ENCODE data around the gene STIP1.
A peak's percentile ranks its signal among the peaks of the same experiment; 100 is the strongest.

STIP1 gene

DNA sequence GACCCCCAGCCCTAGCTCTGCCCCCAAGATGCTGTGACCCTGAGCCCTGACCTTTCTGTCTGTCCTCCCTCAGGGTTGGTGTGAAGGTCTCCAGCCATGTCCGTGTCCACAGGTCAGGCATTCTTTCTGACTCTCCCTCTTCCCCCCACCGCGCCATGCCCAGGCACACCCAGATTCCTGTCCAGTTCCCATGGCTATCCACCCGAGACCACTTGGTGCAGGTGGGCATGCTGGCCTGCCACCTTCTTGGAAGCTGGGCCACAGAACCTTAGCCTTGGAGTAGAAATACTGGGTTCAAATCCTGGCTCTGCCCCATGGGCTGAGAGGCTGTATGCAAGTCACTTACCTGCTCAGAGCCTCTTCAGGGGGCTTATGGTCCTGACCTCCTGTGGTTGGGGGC, 63.1 kb downstream of the STIP1 start:
- no peak overlapping the region for H3K4me3 ChIP-seq
- DNase-seq (ENCODE audit: low read depth, low spot score), result no peak
- no peak for TF ChIP-seq POLR2AphosphoS5 (IDR thresholded peaks at IDR 0.05; ENCODE audit: borderline replicate concordance, low read depth, low read length)
- TF ChIP-seq EZH2 (IDR thresholded peaks at IDR 0.05), result no peak
- TF ChIP-seq FOXP2 (optimal IDR thresholded peaks at IDR 0.05; ENCODE audit: control extremely low read depth, extremely low read length, insufficient read depth), result no peak
- no peak overlapping the region for H3K9ac ChIP-seq (ENCODE audit: insufficient read length)
- no peak overlapping the region for H3K27ac ChIP-seq
- peaks cover 3% of the 10 kb centered on the region; the same call in 1 of the 2 replicates for H3K36me3 ChIP-seq (ENCODE audit: insufficient read depth, low read length)
- no peaks in the 10 kb centered on the region for H3K9me3 ChIP-seq (ENCODE audit: low read depth, low read length)

DNA sequence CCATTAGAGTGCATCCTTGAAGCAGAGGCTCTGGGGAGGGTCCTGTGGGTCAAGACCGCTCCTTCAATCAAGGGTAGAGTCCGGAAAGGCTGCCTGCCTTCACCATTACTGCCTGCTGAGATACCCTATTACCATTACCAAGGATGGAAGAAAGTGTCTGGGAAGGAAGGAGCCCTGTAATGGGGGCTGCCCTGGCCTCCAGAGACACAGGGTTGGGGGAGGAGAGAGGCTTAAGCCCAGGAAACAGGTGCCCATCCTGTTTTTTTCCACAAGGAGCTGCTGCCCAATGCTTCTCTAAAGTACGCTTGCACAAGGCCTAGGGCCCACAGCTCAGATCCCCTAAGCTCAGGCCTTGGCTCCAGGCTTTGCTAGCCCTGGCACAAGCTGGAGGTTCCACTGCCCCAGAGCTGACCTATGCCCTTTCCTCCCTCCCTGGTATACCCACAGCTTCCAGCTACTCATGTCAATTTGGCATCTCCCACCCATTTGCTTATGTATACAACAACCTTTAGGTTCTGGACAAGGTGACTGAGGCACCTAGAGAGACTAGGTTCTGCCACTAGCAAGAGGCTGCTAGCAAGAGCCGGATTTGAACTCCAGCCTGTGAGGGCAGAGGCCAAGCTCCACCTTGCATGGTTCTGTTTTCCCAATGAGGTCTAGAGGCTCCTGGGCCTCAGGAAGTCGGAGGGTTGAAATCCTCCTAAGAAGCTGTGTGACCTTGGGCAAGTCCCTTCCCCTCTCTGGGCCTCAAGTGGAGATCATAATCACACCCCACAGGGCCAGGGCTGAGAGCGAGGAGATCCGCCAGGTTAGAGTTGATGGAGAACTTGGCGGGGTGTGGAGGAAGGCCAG, 63.8 kb downstream of the STIP1 start:
- no peak for DNase-seq (ENCODE audit: low read depth, low spot score)
- Histone ChIP-seq H3K36me3 (ENCODE audit: insufficient read depth, low read length) (no peaks in the 10 kb centered on the region; the same call in 1 of the 2 replicates), H3K9ac (ENCODE audit: insufficient read length) (no peak overlapping the region), H3K4me3 (no peak overlapping the region), H3K9me3 (ENCODE audit: low read depth, low read length) (no peaks in the 10 kb centered on the region), H3K27ac (no peak overlapping the region)
- no peak for TF ChIP-seq EZH2 (IDR thresholded peaks at IDR 0.05)
- TF ChIP-seq FOXP2 (optimal IDR thresholded peaks at IDR 0.05; ENCODE audit: control extremely low read depth, extremely low read length, insufficient read depth), result no peak
- no peak for TF ChIP-seq POLR2AphosphoS5 (IDR thresholded peaks at IDR 0.05; ENCODE audit: borderline replicate concordance, low read depth, low read length)

DNA sequence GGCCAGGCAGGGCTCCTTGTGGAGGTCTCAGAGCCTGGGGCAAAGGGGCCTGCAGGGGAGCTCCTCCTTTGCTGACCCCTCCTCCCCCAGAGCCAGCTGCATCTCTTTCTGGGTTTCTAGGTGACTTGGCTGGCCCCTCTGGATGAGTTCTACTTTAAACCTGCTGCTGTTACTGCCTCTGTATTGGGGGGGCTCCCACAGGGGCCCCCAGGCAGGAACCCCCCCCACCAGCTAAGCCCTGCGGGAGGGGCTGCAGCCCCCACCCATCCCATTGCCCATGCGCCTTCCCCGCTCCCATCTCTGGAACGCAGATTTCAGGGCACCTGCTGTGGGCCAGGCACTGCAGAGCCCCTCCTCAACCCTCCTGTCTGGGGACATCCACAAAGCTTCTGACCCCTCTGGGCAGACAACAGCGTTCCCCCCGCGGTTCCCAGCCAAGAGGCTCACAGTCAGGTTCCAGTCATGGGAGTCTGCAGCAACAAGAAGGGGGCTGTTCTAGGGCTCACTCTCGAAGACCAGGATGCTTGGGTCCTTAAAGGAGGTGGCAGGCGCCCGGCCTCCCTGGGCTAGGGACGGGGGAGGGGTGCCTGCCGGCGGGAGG, 64.5 kb downstream of the STIP1 start:
- Histone ChIP-seq H3K36me3 (ENCODE audit: insufficient read depth, low read length) (peaks cover 4% of the 10 kb centered on the region; the same call in 1 of the 2 replicates), H3K27ac (no peak overlapping the region), H3K4me3 (peak overlapping the region; percentile 94), H3K9ac (ENCODE audit: insufficient read length) (peak overlapping the region; percentile 74), H3K9me3 (ENCODE audit: low read depth, low read length) (no peaks in the 10 kb centered on the region)
- no peak for DNase-seq (ENCODE audit: low read depth, low spot score)
- TF ChIP-seq EZH2 (IDR thresholded peaks at IDR 0.05) (no peak), POLR2AphosphoS5 (IDR thresholded peaks at IDR 0.05; ENCODE audit: borderline replicate concordance, low read depth, low read length) (no peak), FOXP2 (optimal IDR thresholded peaks at IDR 0.05; ENCODE audit: control extremely low read depth, extremely low read length, insufficient read depth) (no peak)

DNA sequence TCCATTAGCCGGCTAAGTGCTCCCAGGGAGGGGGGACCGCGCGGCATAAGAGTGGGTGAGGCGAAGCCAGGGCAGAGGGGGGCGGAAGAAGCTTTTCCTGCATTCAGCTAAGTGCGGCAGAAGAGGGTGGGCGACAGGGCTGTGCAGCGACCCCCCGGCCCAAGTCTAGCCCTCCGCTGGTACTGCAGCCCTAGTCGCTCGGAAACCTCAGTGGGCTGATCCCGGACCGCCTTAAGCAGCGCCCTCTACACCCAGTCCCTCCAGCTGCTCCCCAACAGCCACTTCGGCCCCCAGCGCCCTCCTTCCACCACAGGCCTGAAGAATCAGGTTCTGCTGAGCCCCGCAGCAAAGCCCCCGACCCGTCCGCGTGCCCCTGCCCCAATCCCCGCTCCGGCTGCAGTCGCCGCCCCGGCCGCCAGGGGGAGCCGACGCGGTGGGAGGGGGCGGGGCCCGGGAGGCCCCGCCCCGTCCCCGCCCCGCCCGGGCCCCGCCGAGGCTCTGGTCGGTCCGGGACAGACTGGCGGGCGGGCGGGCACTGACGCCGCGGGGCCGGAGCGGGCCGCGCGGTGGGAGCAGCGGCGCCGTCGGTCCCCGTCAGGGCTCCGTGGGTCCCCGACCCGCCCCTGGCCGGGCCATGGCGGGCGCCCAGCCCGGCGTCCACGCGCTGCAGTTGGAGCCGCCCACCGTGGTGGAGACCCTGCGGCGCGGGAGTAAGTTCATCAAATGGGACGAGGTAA, 65.2 kb downstream of the STIP1 start, which contains the start of gene PLCB3:
Gene PLCB3 (plus strand): TSS at position 515 of the 737 bp plus-strand sequence. CDS start 120 bp downstream, at position 635.
- H3K9ac ChIP-seq (ENCODE audit: insufficient read length), result peak within 1 kb of the TSS; percentile 83
- H3K36me3 ChIP-seq (ENCODE audit: insufficient read depth, low read length), result peaks cover 10% of the 10 kb centered on the region; the same call in 1 of the 2 replicates
- DNase-seq (ENCODE audit: low read depth, low spot score), result no peak
- no peak within 1 kb of the TSS for H3K27ac ChIP-seq
- H3K4me3 ChIP-seq, result peak within 1 kb of the TSS; percentile 94
- no peaks in the 10 kb centered on the region for H3K9me3 ChIP-seq (ENCODE audit: low read depth, low read length)
- TF ChIP-seq FOXP2 (optimal IDR thresholded peaks at IDR 0.05; ENCODE audit: control extremely low read depth, extremely low read length, insufficient read depth) (no peak), EZH2 (IDR thresholded peaks at IDR 0.05) (no peak), POLR2AphosphoS5 (IDR thresholded peaks at IDR 0.05; ENCODE audit: borderline replicate concordance, low read depth, low read length) (peak; percentile 64; the same call in 1 of the 2 replicates)

DNA sequence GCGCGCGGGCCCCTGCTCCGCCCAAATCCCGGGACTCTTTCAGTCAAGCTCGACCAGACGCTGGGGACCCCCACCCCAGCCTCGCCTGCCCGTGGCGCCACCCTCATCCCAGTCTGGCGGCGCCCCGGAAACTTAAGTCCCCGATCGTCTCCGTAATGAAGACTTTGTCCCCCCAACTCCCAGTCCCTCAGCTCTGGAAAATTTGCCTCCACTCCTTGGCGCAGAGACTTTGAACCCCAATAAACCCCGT, 65.7 kb downstream of the STIP1 start:
- H3K27ac ChIP-seq, result no peak overlapping the region
- TF ChIP-seq POLR2AphosphoS5 (IDR thresholded peaks at IDR 0.05; ENCODE audit: borderline replicate concordance, low read depth, low read length), result no peak
- no peak for TF ChIP-seq FOXP2 (optimal IDR thresholded peaks at IDR 0.05; ENCODE audit: control extremely low read depth, extremely low read length, insufficient read depth)
- TF ChIP-seq EZH2 (IDR thresholded peaks at IDR 0.05), result no peak
- peaks cover 15% of the 10 kb centered on the region; the same call in 1 of the 2 replicates for H3K36me3 ChIP-seq (ENCODE audit: insufficient read depth, low read length)
- peak overlapping the region; percentile 94 for H3K4me3 ChIP-seq
- no peak for DNase-seq (ENCODE audit: low read depth, low spot score)
- H3K9me3 ChIP-seq (ENCODE audit: low read depth, low read length), result no peaks in the 10 kb centered on the region
- peak overlapping the region; percentile 83 for H3K9ac ChIP-seq (ENCODE audit: insufficient read length)

DNA sequence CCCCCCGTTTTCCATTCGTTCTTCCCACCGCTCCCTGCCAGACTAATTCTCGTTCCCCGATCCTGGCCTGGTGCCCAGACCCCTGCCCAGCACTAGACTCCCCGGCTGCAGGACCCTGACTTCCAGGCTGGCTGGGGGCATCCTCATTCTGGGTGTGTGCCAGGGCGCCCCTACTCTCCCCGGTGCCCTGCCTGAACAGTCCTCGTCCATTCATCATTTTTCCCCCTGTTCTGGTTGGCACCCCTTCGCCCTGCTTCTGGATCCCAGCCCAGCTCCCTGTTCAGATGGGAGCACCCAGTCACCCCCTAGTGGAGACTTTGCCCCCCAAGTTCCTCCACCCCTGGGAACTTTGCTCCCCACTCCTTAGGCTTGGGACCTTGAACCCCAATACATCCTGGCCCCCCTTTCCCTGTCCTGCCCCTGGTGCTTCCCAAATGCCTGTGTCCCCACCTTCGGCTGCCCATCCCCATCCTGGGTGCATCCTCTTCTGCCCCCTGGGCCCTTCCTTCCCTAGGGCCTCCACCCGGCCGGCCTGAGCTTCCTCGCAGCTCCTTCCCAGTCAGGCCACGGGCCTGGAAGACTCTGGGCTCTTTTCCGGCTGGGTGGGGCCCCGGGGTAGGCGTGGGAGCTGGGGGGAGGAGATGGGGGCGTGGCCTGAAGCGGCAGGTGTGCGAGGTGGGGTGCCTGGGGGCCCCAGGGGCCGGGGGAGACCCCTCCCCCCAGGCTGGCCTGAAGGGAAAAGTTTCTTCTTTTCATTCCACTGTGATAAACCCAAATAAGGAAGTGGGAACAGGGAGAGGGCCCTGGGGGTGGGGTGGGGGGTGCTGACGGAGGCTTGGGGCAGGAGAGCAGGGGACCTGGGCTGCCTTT, 66.3 kb downstream of the STIP1 start:
- Histone ChIP-seq H3K27ac (0 out of 2 replicates have a peak overlapping the region, but pooled peaks have one; percentile 19), H3K4me3 (peak overlapping the region; percentile 94), H3K9me3 (ENCODE audit: low read depth, low read length) (no peaks in the 10 kb centered on the region), H3K9ac (ENCODE audit: insufficient read length) (peak overlapping the region; percentile 83), H3K36me3 (ENCODE audit: insufficient read depth, low read length) (peaks cover 15% of the 10 kb centered on the region; the same call in 1 of the 2 replicates)
- no peak for DNase-seq (ENCODE audit: low read depth, low spot score)
- TF ChIP-seq POLR2AphosphoS5 (IDR thresholded peaks at IDR 0.05; ENCODE audit: borderline replicate concordance, low read depth, low read length), result peak; percentile 59; the same call in 1 of the 2 replicates
- no peak for TF ChIP-seq FOXP2 (optimal IDR thresholded peaks at IDR 0.05; ENCODE audit: control extremely low read depth, extremely low read length, insufficient read depth)

DNA sequence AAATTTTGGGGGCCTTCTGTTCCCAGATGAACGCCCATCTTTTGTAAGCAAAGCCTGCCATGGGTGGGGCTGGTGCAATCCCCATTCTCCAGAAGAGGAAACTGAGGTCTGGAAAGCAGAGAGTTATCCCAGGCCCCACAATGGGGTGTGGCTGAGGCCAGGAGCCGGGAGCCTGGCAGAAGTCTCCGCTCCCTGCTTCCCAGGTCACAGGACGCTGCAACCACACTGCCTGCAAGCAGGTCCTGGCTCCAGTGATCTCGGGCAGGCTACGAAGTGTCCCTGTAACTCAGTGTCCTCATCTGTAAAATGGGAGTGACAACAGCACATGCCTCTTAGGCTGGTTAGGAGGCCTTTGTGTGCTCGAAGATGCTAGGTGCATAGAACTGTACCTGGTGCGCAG, 67.1 kb downstream of the STIP1 start:
- DNase-seq (ENCODE audit: low read depth, low spot score), result no peak
- no peaks in the 10 kb centered on the region for H3K9me3 ChIP-seq (ENCODE audit: low read depth, low read length)
- H3K27ac ChIP-seq, result 0 out of 2 replicates have a peak overlapping the region, but pooled peaks have one; percentile 19
- H3K9ac ChIP-seq (ENCODE audit: insufficient read length), result no peak overlapping the region
- H3K4me3 ChIP-seq, result peak overlapping the region; percentile 94
- peaks cover 15% of the 10 kb centered on the region; the same call in 1 of the 2 replicates for H3K36me3 ChIP-seq (ENCODE audit: insufficient read depth, low read length)
- no peak for TF ChIP-seq FOXP2 (optimal IDR thresholded peaks at IDR 0.05; ENCODE audit: control extremely low read depth, extremely low read length, insufficient read depth)
- TF ChIP-seq EZH2 (IDR thresholded peaks at IDR 0.05), result no peak
- no peak for TF ChIP-seq POLR2AphosphoS5 (IDR thresholded peaks at IDR 0.05; ENCODE audit: borderline replicate concordance, low read depth, low read length)

Measured in SK-N-MC (cell line).